Upper lobe of left lung (tissue), 6 donors: ENCODE measurements around the gene ATP4A. TPM values are rescaled to one million over a fixed set of nuclear protein-coding genes. Genes with fewer than 3 reads are reported as not detected.
A peak's percentile ranks its signal among the peaks of the same experiment; 100 is the strongest.

Experiments
- ATAC-seq, 2 donors: fragments of 200-7000 bp; cut with Tn5 transposase; one replicate each; pipeline ENCODE4 v1.9.1; 2022; ENCODE audit warnings: mild to moderate bottlenecking in 2 of 2, moderate library complexity in 2 of 2; ENCODE audit not compliant: low FRiP score in 2 of 2
- DNase-seq, 2 donors: peaks; one replicate each; pipeline ENCODE4 v3.0.0-alpha.2; 2019 to 2020
- H3K27ac ChIP-seq, 4 donors: fragments of 200-600 bp; sonication (generic); one replicate each; pipeline ENCODE4 v1.5.1; 2016 to 2019
- H3K27me3 ChIP-seq, 4 donors: fragments of 200-600 bp; sonication (generic); one replicate each; pipeline ENCODE4 v1.5.1; 2017 to 2019
- H3K36me3 ChIP-seq, 4 donors: fragments of 200-600 bp; sonication (generic); one replicate each; pipeline ENCODE4 v1.5.1; 2016 to 2019
- H3K4me1 ChIP-seq, 4 donors: fragments of 200-600 bp; sonication (generic); one replicate each; pipeline ENCODE4 v1.5.1; 2018 to 2019
- H3K4me3 ChIP-seq, 4 donors: fragments of 200-600 bp; sonication (generic); one replicate each; pipeline ENCODE4 v1.5.1; 2017 to 2019; ENCODE audit warnings: mild to moderate bottlenecking in 2 of 4, moderate library complexity in 1 of 4
- H3K9me3 ChIP-seq, 4 donors: fragments of 200-600 bp; sonication (generic); one replicate each; pipeline ENCODE4 v1.5.1; 2018 to 2019
- CTCF ChIP-seq, 6 experiments: fragments of 450-650 bp in 4 of 6; fragments of 200-600 bp in 2 of 6; sonication (generic) in 2 of 6; IDR thresholded peaks; one replicate each; pipeline ENCODE4 v1.5.1; 2016 to 2019; ENCODE audit warnings: antibody characterized with exemption in 6 of 6
- EP300 ChIP-seq, 4 donors: sonication (generic); formaldehyde crosslinking; IDR thresholded peaks; one replicate each; pipeline ENCODE4 v1.5.1; 2017; ENCODE audit warnings: antibody characterized with exemption in 4 of 4, control low read depth in 2 of 4
- POLR2A ChIP-seq, 4 donors: fragments of 450-650 bp; IDR thresholded peaks; one replicate each; pipeline ENCODE4 v1.5.1; 2016 to 2017; ENCODE audit warnings: antibody characterized with exemption in 4 of 4, mild to moderate bottlenecking in 2 of 4
- POLR2AphosphoS5 ChIP-seq, 2 donors: sonication (generic); formaldehyde crosslinking; IDR thresholded peaks; one replicate each; pipeline ENCODE4 v1.5.1; 2017; ENCODE audit warnings: antibody characterized with exemption in 2 of 2
- WGBS, 2 donors: methylation state at CpG; one replicate each; pipeline ENCODE4 v1.1.5; 2017 to 2018; 5-methylcytosine and 5-hydroxymethylcytosine counted together
- total RNA-seq, 6 donors: library from RNA; depleted of rRNA in 4 of 6; stranded (reverse); fragments of >200 nt in 4 of 6; gene quantifications; one replicate each; pipeline versions ENCODE4 v1.1.0 to v1.2.1, GENCODE V29; 2016 to 2021
- donor health status: DM: no; HTN: no; CAD: no; lungs with moderate emphysema.
- donor health status: DM: no; HTN: yes; CAD: no; lungs with severe emphysema.

Gene ATP4A
- total RNA-seq, 6 donors from 2014 or later = not detected

- ATAC-seq (no peak), DNase-seq (no peak)
- H3K27ac ChIP-seq = no peak overlapping the region
- H3K4me3 ChIP-seq = no peak overlapping the region
- H3K36me3 ChIP-seq = no peaks in the 10 kb centered on the region
- WGBS, 2 donors = 68 to 74% methylated on average over 8 to 10 of the region's 10 CpGs
- peaks cover 0 to 7% (median 6%) of the 10 kb centered on the region in 4 donors for H3K27me3 ChIP-seq
- H3K9me3 ChIP-seq = no peaks in the 10 kb centered on the region
- peaks cover 7 to 14% (median 9%) of the 10 kb centered on the region in 4 donors for H3K4me1 ChIP-seq
- TF ChIP-seq POLR2AphosphoS5 (IDR thresholded peaks at IDR 0.05) (no peak), EP300 (IDR thresholded peaks at IDR 0.05) (no peak), POLR2A (IDR thresholded peaks at IDR 0.05) (no peak), CTCF (IDR thresholded peaks at IDR 0.05) (no peak)
Measured at GRCh38 chr19:35534803-35535480, 28.5 kb downstream of the ATP4A start.

- peak; percentile 68 to 91 for DNase-seq
- peaks cover 0 to 7% (median 6%) of the 10 kb centered on the region in 4 donors for H3K27me3 ChIP-seq
Measured at GRCh38 chr19:35533822-35534392, 29.6 kb downstream of the ATP4A start.

GRCh38 chr19:35533201-35533821 is 30.1 kb downstream of the ATP4A start, which contains the start of gene GAPDHS:
TSS of gene GAPDHS (plus strand) at chr19:35533456. CDS start at chr19:35533528, 72 bp downstream.
- DNase-seq (no peak), ATAC-seq (no peak)
- Histone ChIP-seq H3K4me3 (peak within 1 kb of the TSS in 1 of 4 donors; percentile 3), H3K4me1 (peaks cover 7 to 14% (median 9%) of the 10 kb centered on the region in 4 donors), H3K9me3 (no peaks in the 10 kb centered on the region), H3K27ac (no peak within 1 kb of the TSS), H3K36me3 (no peaks in the 10 kb centered on the region), H3K27me3 (peaks cover 0 to 7% (median 6%) of the 10 kb centered on the region in 4 donors)
- TF ChIP-seq CTCF (IDR thresholded peaks at IDR 0.05) = no peak
- 40 to 54% methylated on average over 15 to 39 of the region's 39 CpGs for WGBS, 2 donors

More at GRCh38 chr19:35533822-35534392, 29.6 kb downstream of the ATP4A start:
- H3K4me3 ChIP-seq = peak overlapping the region in 1 of 4 donors; percentile 3
- H3K27ac ChIP-seq = no peak overlapping the region
- 1 to 4% methylated on average over 12 to 30 of the region's 30 CpGs for WGBS, 2 donors
- TF ChIP-seq POLR2A (IDR thresholded peaks at IDR 0.05) = no peak
- TF ChIP-seq EP300 (IDR thresholded peaks at IDR 0.05) = no peak
- no peak for TF ChIP-seq CTCF (IDR thresholded peaks at IDR 0.05)
- TF ChIP-seq POLR2AphosphoS5 (IDR thresholded peaks at IDR 0.05) = no peak
- no peaks in the 10 kb centered on the region for H3K36me3 ChIP-seq
- no peaks in the 10 kb centered on the region for H3K9me3 ChIP-seq
- peaks cover 7 to 14% (median 9%) of the 10 kb centered on the region in 4 donors for H3K4me1 ChIP-seq
- ATAC-seq = peak; percentile 23 to 76

- peaks cover 0 to 7% (median 6%) of the 10 kb centered on the region in 4 donors for H3K27me3 ChIP-seq
- 54 to 63% methylated on average over 6 of the region's 6 CpGs for WGBS, 2 donors
Measured at GRCh38 chr19:35531291-35531690, 32.2 kb downstream of the ATP4A start.

More at GRCh38 chr19:35531291-35531690, 32.2 kb downstream of the ATP4A start:
- ATAC-seq (no peak), DNase-seq (no peak)
- TF ChIP-seq EP300 (IDR thresholded peaks at IDR 0.05) (no peak), POLR2AphosphoS5 (IDR thresholded peaks at IDR 0.05) (no peak), CTCF (IDR thresholded peaks at IDR 0.05) (no peak), POLR2A (IDR thresholded peaks at IDR 0.05) (no peak)
- no peaks in the 10 kb centered on the region for H3K9me3 ChIP-seq
- H3K27ac ChIP-seq = no peak overlapping the region
- H3K36me3 ChIP-seq = no peaks in the 10 kb centered on the region
- H3K4me3 ChIP-seq = no peak overlapping the region
- peaks cover 7 to 14% (median 9%) of the 10 kb centered on the region in 4 donors for H3K4me1 ChIP-seq
